ENCODE results near the gene ADGRE3.
"Not testable (repeated sequence)": the region's sequence is repeated elsewhere in the genome, so short reads cannot be mapped to it uniquely, and the experiment has no call there.

The ADGRE3 gene

DNA sequence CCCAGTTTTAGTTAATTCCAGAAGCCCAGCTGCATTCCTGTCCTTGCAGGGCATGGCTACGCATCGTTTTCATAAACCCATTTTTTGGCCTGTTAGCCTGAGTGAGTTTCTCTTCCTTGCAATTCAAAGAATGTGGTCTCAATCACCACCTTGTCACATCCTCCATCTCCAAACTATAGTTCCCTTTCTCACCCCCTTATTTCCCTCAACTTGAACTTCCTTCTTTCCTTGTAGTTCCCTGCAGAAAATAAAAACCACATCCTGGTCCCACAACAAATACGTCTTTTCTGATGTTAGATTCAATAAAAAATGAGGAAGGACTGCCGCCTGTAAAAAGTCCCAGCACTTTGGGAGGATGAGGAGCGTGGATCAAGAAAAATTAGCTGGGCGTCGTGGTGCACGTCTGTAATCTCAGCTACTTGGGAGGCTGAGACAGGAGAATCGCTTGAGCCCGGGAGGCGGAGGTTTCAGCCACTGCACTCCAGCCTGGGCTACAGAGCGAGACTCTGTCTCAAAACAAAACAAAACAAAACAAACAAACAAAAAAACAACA lies 13.2 kb downstream of the ADGRE3 start:
- DNase-seq (ENCODE audit: low read depth) = no peak

DNA sequence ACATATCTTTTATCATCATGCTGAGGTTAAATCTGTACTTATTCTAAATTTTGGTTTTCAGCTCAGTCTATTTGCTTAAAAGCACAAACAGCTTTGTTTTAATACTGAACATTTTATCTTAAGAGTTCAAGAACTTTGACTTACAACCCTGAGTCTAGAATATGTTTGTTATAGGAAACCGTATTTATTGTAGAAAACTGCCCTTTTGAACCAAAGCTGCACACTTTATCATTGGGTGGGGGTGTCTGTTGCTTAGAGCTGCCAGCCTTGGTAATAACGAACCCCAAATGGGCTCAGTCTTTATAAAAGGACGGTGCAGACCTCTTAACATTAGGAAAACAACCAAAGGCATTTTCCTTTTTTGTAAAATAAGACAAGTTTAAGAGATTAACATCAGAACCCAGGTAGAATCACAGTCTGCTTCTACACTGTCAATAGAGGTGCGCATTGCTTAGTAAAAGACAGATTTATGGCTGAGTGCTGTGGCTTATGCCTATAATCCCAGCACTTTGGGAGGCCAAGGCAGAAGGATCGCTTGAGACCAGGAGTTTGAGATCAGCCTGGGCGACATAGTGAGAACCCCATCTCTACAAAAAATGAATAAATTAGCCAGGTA lies 14.7 kb downstream of the ADGRE3 start:
- no peak for DNase-seq (ENCODE audit: low read depth)

DNA sequence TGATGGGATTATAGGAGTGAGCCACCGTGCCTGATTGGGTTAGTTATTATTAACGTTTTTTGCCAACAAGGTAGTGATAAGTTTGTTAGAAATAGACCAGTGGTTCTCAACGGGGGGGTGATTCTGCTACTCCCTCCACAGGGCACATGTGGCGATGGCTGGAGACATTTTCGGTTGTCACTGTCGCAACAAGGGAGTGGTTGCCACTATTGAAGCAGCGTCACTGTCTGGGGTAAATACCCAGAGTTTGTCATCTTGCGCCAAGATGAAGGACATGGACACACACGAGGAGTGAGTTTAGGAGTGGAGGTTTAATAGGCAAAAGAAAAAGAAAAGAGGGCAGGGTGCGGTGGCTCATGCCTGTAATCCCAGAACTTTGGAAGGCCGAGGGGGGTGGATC lies 18.9 kb downstream of the ADGRE3 start:
- no peak for DNase-seq (ENCODE audit: low read depth)

DNA sequence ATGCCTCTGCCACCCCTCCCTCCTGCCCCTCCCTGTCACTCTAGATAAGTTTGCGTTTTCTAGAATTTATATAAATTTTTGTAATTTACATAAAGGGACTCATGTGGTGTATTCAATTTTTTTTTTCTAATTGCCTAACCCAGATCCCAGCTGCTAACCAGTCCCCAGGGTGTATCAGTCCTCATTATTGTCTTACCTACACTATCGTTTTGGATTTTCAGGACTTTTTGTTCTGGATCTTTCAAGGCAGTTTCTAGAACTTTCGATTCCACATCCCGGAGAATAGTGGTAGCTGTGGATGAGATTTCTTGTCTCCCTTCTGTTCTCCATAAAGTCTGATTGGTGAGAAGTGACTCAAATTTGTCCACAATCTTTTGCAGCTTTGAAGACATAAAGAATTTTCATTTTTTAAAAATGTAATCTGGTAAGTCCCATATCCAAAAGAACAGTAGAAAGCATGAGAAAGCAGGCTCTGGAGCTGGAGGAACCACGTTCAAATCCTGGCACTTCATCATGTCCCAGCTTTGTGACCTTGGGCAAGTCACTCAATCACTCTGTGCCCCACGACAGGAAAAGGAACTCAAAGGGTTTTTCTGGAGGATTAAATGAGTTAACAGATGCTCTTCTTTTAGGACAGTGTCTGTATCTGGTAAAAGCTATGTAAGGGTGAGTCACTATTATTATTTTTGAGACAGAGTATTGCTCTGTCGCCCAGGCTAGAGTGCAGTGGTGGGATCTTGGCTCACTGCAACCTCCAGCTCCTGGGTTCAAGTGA lies 19.7 kb downstream of the ADGRE3 start:
- DNase-seq (ENCODE audit: low read depth) = no peak

DNA sequence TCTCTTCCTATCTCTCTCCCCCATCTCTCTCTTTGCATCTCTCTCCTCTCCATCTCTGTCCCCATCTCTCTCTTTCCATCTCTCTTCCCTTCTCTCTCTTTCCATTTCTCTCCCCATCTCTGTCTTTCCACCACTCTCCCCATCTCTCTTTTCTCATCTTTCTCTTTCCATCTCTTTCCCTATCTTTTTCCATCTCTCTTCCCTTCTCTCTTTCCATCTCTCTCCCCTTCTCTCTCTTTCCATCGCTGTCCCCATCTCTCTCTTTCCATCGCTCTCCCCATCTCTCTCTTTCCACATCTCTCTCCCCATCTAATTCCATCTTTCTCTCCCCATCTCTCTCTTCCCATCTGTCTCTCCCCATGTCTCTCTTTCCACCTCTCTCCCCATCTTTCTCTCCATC lies 24.5 kb downstream of the ADGRE3 start:
- no peak for DNase-seq (ENCODE audit: low read depth)

DNA sequence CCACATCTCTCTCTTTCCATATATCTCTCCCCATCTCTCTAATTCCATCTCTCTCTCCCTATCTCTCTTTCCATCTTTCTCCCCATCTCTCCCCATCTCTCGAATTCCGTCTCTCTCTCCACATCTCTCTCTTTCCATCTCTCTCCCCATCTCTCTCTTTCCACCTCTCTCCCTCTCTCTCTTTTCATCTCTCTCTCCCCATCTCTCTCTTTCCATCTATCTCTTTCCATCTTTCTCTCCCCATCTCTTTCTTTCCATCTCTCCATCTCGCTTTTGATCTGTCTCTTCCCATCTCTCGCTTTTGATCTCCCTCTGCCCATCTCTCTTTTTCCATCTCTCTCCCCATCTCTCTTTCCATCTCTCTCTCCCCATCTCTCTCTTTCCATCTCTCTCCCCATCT lies 25.6 kb downstream of the ADGRE3 start:
- DNase-seq (ENCODE audit: low read depth) = no peak

DNA sequence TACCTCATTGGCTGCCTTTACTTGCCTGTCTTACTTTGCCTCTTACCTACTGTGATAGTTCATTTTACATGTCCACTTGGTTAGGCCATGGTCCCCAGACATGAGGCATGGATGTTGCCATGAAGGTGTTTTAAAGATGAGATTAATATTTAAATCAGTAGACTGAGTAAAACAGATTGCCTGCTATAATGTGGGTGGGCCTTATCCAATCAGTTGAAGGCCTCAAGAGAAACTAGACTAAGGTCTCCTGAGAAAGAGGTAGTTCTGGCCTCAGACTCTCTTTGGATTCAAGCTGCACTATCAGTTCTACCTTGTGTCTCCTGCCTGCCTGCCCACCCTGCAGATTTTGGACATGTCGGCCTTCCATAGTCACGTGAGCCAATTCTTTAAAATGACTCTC lies 26.1 kb downstream of the ADGRE3 start:
- DNase-seq (ENCODE audit: low read depth) = no peak

DNA sequence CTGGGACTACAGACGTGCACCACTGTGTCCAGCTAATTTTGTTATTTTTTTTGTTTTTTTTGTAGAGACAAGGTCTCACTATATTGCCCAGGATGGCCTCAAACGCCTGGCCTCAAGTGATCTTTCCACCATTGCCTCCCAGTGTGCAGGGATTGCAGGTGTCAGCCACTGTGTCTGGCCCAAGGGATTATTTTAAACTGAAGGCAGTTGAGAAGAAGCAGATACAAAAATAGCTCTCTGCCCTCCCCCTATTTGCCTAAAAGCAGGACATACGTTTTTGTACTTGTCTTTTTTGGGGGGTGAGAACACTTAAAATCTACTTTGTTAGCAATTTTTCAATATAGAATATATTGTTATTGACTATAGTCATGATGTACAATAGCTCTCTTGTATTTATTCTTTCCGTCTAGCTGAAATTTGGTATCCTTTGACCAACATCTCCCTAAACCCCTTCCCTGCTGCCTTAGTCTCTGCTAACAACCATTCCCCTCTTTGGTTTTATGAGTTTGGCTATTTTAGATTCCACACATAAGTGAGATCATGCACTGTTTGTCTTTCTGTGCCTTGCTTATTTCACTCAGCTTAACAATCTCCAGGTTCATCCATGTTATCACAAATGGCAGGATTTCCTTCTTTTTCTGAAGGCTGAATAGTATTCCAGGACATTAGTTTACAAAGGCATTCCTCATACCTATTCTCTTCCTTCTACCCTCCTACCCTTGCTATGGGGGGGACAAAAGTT lies 34.9 kb downstream of the ADGRE3 start:
- DNase-seq (ENCODE audit: low read depth) = no peak

DNA sequence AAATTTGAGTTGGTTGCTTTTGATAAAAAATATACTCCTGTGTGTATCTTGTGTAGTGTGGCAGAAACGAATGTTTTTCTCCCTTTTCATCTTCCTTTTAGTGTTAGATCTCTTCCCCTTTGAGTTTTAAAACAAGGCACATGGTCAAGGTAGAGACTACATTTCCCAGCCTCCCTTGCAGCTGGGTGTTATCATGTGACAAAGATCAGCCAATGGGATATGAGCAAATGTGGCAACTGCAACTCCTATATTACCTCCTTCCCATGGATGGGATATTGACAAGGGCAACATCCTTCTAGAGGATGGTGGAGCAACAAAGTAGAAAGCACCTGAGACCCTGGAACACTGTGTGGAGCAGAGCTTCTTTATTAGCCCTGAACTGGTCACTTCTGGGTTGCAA lies 42.4 kb downstream of the ADGRE3 start:
- no peak for DNase-seq (ENCODE audit: low read depth)

DNA sequence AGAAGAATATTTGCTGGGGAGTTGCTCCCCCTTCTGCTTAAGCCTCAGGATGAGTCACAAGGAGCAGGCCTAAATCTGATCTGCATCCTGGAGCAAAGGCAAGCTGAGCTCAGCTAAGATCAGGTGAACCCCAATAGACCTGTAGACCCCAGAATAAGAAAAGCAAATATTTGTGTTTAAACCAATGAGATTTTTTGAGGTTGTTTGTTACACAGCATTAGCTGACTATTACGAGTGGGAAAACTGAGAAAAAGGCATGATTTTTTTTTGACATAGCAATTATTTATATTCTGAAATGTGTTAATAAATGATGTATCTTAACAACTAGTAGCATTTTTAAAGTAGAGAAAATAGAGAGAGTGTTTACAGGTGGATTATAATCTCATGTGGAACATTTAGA lies 45.1 kb downstream of the ADGRE3 start:
- no peak for DNase-seq (ENCODE audit: low read depth)

DNA sequence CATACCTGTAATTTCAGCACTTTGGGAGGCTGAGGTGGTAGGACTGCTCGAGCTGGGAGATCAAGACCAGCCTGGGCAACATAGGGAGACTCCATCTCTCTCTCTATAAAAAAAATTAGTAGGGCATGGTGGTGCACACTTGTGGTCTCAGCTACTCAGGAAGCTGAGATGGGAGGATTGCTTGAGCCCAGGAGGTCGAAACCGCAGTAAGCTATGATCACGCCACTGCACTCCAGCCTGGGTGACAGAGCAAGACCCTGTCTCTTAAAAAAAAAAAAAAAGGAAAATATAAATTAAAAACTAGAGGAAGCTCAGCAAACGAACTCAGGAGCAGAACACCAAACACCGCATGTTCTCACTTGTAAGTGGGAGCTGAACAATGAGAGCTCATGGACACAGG lies 50.2 kb downstream of the ADGRE3 start:
- not testable (repeated sequence) for DNase-seq (ENCODE audit: low read depth)

DNA sequence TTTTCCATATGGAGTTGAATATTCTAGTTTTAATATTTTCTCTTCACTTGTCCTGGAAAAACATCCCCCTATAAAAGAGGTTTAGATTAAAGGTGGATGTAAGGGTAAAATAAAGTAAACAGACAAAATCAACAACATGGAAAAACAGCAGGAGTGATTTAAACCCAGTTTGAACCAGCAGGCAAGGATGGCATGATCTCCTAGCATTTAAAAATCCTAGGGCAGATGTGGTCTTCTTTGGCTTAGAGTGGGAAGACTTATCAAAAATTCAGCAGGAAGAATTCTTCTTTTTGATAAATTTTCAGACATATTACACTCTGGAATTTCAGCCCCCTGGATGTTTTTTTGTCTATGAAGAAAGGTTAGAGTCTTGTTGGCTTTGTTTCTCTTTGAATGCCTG lies 55.2 kb downstream of the ADGRE3 start:
- DNase-seq (ENCODE audit: low read depth) = no peak

DNA sequence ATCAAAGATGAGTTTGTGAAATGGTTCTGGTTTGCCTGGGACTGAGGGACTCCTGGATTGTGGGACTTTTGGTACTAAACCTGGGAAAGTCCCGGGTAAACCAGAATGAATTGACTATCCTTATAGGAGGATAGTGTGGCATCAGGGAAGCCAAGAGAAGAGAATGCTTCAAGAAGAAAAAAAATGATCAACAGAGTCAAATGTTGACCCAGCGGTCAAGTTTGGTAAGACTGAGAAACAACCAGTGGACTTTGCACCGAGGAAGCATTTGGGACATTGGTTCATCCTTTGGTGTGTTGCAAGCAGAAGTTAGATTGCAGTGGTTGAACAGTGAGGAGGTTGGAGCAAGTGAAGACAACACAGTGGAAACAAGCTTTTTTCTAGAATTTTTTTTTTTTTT lies 58.2 kb downstream of the ADGRE3 start:
- no peak for DNase-seq (ENCODE audit: low read depth)

DNA sequence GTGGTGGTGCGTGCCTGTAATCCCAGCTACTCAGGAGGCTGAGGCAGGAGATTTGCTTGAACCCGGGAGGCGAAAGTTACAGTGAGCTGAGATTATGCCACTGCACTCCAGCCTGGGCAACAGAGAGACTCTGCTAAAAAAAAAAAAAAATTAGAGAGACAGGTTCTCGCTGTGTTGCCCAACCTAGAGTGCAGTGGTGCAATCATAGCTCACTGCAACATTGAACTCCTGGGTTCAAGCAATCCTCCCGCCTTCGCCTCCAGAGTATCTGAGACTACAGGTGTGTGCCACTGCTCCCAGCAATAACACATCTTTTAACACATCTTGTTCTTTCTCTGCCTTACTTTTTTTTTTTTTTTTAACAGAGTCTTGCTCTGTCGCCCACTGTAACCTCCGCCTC lies 59.0 kb downstream of the ADGRE3 start:
- DNase-seq (ENCODE audit: low read depth) = no peak

DNA sequence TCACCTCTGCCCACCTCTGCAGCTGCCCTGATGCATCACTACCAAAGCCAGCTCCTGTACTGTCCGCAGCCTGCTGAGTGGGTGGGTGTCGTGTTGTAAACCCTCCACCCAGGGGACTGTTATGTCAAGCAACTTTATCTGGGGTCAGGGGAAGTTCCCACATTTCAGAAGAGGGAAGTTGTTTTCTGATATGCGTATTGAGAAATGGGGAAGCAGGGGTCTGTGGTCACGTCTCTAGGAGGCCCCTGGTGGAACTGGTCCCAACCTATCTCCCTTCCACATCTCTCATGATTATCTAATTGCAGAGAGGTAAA lies 60.6 kb downstream of the ADGRE3 start:
- DNase-seq (ENCODE audit: low read depth) = no peak

DNA sequence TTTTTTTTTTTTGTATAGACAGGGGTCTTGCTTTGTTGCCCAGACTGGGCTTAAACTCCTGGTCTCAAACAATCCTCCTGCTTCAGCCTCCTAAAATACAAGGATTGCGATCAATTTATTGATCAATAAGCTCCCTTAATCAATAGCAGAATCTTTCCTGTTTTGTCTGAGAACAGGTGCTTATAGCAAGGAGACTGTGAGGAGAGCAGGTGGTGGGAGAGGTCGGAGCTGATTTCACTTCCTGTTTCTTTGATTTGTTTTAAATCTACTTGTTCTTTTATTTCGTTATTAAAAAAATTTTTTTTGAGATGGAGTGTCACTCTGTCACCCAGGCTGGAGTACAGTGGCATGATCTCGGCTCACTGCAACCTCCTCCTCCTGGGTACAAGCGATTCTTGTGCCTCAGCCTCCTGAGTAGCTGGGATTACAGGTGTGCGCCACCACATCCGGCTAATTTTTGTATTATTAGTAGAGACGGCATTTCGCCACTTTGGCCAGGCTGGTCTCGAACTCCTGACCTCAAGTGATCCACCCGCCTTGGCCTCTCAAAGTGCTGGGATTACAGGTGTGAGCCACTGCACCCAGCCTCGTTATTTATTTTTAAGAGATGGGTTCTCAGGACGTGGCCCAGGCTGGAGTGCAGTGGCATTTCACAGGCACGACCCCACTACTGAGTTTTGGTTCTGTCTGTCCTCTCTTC lies 61.1 kb downstream of the ADGRE3 start:
- DNase-seq (ENCODE audit: low read depth) = not testable (repeated sequence)

DNA sequence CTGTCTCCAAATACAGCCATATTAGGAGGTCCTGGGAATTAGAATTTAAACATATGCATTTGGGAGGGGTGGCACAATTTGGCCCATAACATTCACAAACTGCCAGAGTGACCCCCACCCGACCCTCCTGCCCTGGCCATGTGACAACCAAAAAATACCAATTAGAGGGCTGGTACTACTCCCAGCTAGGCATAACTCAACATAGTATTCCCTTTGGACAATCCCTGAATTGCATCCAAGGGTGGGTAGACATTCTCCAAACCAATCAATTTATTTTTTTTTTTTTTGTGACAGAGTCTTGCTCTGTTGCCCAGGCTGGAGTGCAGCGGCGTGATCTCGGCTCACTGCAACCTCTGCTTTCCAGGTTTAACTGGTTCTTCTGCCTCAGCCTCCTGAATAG lies 62.0 kb downstream of the ADGRE3 start:
- no peak for DNase-seq (ENCODE audit: low read depth)

DNA sequence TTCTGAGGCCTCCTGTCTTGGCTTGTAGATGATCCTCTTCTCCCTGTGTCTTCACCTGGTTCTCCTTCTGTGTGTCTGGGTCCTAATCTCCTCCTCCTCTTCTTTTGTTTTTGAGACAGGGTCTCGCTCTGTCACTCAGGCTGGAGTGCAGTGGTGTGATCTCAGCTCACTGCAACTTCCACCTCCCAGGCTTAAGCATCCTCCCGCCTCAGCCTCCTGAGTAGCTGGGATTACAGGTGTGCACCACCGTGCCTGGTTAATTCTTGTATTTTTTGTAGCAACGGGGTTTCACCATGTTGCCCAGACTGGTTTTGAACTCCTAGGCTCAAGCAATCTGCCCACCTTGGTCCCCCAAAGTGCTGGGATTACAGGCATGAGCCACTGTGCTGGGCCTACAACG lies 62.4 kb downstream of the ADGRE3 start:
- DNase-seq (ENCODE audit: low read depth) = not testable (repeated sequence)

DNA sequence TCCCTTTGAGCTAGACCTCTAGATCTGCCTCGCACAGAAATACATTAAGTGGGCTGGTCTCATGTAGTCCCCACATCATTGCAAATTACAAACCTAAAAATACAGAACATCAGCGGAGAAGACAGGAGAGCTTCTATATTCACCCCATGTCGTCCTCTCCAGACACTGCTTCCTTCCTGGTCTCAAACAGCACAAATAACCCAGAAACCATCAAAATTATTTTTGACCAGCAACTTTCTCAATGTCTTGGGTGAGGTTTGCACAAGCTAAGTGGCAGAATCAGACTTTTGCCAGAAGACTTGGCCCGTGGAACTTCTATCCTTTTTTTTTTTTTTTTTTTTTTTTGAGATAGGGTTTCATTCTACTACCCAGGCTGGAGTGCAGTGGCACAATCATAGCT lies 63.6 kb downstream of the ADGRE3 start:
- no peak for DNase-seq (ENCODE audit: low read depth)

DNA sequence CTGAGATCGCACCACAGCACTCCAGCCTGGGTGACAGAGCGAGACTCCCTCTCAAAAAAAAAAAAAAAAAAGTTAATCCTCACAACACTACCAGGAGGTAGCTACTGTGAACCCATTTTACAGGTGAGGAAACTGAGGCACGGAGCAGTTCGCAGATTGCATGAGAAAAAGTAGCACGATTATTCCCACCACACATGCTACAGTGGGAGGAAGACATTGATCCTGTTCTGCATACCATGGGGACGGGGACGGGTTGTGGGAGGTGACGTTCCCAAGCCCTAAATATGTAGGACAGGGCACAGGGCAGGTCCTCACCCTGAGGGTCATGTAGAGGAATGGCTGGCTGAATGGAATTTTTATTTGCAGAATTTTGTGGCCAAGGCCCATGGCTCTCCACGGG lies 68.0 kb downstream of the ADGRE3 start:
- DNase-seq (ENCODE audit: low read depth) = no peak

DNA sequence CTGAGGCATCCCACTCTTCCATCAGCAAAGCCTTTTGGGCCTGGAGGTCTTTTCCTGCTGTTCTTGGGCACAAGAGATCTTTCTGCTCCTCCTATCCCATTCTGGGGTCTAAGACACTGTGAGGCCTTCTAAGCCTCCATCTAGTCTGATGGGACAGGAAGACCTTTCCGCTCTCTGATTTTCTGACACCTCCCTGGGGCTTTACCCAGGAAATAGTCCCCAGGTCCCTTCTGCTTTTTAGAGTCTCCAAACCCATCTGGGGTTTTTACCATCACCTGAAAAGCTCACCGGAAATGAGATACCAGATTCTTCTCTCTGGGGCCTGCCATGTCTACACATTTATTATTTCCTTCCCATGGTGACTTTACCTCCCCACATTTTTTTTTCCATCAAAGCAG lies 70.7 kb downstream of the ADGRE3 start:
- no peak for DNase-seq (ENCODE audit: low read depth)

DNA sequence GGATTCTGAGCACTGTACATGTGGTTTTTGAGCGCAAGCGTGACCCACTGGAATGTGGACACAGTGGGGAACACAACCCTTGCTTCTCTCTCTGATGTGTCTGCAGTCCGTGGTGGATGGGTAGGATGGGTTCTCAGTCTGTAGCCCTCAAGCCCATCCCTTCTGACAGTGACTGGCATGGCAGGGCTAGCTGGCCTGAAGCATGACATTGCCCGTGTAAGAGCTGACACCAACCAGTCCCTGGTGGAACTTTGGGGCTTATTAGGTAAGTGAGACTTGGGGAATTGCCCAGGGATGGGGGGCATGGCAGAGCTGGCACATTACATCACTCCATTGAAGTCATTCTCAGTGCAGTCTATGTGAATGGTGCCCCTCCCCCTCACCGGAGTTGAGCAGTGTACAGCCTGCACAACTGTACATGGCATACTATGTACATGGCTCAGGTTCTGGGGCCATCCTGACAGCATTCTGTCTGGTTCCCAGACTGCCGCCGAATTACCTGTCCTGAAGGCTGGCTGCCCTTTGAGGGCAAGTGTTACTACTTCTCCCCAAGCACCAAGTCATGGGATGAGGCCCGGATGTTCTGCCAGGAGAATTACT lies 75.0 kb downstream of the ADGRE3 start:
- DNase-seq (ENCODE audit: low read depth) = no peak
